GM19324 (cell line): ENCODE measurements around the gene NFKBIB.
"Not testable (repeated sequence)": the region's sequence is repeated elsewhere in the genome, so short reads cannot be mapped to it uniquely, and the experiment has no call there.

Experiments
- ATAC-seq: cut with Tn5 transposase; IDR thresholded peaks from one replicate; pipeline ENCODE4 v1.9.1; 2021; ENCODE audit warnings: mild to moderate bottlenecking, moderate library complexity; ENCODE audit not compliant: unreplicated experiment, low FRiP score

Gene NFKBIB

GRCh38 chr19:38924388-38924787 is 24.6 kb downstream of the NFKBIB start:
- no peak for ATAC-seq

GRCh38 chr19:38928391-38929001 is 28.7 kb downstream of the NFKBIB start:
- ATAC-seq: no peak

DNA sequence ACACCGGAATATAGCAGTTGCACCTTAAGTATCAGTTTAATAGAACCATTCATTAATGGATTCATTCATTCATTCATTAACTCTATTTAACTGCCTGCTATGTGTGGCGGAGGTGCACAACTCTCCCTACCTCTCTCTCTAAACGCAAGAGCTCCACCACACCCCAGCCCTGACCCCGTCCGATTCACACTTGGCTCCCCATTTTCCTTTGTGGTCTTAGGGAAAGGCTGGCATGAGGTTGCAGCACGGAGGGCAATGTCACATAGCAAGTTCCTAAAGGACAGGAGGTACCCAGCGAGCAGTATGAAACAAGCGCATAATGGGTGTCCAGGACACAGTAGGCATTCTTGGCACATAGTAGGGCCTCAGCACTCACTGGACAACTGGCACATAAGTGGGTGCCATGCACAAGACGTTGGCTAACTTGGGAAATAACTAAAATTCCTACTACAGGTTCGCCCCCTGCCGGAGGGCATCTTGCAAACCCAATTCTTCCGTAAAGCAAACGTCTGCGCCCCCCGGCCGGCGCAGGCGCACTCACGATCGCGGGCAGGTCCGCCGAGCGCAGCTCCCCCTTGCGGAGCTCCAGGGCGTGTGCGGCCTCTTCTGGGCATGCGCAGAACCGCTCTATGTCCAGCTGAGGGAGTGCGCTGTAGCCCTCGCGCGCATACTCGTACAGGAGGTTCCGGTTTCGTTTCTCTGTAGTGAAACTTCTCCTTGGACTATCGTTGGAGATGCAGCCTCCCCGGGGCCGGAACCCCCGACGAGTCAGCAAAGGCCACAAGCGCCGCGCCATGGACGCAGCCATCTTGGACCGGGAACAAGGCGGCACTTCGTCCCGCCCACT is 30.4 kb downstream of the NFKBIB start, which contains the start of gene SARS2:
SARS2 (minus strand) TSS at position 835 of the 847 bp plus-strand sequence; CDS start at position 808, 27 bp downstream.
- peak; percentile 86 for ATAC-seq

DNA sequence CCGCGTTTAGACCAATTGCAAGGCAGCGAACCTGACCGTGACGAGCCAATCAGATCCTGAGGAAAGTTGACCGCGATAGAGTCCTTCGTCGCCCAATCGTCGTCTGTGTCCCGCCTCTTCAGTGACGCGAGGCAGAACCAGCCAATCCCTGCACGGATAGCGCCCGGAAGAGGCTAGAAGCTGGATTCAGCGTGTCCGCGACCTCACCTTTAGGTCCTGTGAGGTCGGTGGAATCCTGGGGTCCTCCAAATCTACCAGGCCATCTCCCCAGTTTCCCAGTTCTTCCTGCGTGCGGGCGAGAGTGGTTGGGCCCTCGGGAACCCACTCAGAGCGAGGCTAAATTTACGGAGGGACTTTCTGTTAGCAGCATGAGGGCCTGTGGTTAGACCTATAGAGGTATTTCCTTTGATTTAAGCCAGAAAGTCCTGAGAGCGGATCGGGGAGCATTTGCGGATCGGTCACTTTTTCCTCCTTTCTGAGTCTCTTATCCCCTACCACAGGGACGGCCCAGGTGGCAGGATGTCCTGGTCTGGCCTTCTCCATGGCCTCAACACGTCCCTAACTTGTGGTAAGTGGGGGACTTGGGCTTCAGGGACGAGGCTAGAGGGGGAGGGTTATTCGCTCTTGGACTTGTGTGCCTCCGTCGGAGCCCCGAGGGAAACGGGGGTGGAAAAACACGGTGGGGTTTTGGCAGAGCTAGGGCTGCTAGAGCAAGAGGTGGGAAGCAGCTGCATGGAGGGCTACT is 31.2 kb downstream of the NFKBIB start, which contains the start of gene MRPS12:
MRPS12 (plus strand) TSS at position 169 of the 745 bp plus-strand sequence; CDS start at position 520, 351 bp downstream.
- peak; percentile 96 for ATAC-seq

GRCh38 chr19:38931521-38931793 is 31.7 kb downstream of the NFKBIB start:
- no peak for ATAC-seq

GRCh38 chr19:38932425-38933179 is 32.8 kb downstream of the NFKBIB start:
- ATAC-seq: no peak

DNA sequence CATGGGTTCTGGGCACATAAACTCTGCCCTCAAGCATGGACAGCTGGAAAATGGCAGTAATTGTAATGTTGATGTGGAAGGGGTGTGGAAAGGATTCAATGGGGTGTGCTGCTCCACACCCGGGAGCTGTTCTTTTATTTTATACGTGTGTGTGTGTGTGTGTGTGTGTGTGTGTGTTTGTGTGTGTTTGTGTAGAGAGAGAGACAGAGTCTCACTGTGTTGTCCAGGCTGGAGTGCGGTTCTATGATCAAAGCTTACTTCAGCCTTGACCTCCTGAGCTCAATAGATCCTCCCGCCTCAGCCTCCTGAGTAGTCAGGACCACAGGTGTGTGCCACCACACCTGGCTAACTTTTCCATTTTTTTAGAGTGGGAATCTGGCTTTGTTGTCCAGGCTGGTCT is 33.8 kb downstream of the NFKBIB start:
- ATAC-seq: no peak

DNA sequence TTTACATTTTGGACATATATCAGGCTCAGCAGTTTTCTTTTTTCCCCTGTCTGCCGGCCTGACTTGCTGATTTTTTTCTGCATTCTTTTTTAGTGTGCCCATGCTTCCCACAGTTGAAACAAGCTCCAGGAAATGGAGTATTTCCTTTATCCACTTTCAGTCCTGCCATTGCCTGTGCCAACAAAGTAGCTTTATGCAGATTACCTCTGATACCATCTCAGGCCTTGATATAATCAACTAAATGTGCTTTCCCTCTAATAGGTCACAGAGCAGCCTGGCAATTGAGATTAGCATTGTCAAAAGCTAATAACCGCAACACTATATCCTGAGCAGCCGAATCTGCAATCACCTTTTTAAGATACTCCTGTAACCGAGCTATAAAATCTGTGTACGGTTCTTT is 40.2 kb downstream of the NFKBIB start:
- ATAC-seq: no peak

DNA sequence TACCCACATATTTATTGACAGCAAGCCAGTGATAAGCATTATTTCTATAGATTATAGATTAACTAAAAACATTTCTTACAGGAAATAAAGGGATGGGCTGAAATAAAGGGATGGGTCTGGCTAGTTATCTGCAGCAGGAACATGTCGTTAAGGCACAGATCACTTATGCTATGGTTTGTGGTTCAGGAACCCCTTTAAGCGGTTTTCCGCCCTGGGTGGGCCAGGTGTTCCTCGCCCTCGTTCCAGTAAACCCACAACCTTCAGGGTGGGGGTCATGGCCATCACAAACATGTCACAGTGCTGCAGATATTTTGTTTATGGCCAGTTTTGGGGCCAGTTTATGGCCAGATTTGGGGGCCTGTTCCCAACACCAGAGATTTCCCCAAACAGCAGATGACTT is 41.7 kb downstream of the NFKBIB start:
- not testable (repeated sequence) for ATAC-seq

DNA sequence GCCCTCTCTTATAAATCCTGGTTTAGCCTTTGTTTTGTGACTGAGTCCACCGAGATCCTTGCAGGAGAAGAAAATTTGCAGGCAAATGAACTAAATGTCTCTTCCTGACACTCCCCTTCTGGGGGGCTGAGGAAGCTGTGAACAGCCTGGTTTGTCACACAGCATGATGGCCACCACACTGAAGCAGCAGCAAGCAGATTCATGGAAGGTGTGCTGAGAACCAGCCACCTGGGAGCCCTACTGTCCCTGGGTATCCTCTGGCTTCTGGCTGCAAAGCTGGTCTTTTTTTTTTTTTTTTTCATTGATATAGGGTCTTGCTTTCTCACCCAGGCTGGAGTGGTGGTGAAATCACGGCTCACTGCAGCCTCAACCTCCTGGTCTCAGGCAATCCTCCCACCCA is 42.2 kb downstream of the NFKBIB start:
- no peak for ATAC-seq

GRCh38 chr19:38942471-38943181 is 42.9 kb downstream of the NFKBIB start:
- ATAC-seq: no peak

DNA sequence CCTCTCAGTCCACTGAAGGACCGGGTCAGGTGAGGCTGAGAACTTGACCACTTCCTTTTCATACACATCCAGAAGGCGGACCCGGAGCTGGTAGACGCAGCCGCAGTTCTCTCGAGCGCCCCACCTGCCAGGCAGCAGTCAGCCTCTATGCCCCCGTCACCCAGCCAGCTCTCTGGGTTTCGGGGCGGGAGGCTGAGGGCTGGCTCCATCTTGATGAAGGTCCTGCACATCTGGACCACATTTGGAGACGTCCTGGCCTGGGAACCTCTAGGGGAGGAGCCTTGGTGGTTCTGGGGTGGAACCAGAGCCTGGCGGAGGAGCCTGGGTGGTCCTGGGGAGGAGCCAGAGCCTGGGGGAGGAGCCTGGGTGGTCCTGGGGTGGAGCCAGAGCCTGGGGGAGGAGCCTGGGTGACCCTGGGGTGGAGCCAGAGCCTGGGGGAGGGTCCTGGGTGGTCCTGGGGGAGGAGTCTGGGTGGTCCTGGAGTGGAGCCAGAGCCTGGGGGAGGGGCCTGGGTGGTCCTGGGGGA is 45.3 kb downstream of the NFKBIB start:
- ATAC-seq: no peak

DNA sequence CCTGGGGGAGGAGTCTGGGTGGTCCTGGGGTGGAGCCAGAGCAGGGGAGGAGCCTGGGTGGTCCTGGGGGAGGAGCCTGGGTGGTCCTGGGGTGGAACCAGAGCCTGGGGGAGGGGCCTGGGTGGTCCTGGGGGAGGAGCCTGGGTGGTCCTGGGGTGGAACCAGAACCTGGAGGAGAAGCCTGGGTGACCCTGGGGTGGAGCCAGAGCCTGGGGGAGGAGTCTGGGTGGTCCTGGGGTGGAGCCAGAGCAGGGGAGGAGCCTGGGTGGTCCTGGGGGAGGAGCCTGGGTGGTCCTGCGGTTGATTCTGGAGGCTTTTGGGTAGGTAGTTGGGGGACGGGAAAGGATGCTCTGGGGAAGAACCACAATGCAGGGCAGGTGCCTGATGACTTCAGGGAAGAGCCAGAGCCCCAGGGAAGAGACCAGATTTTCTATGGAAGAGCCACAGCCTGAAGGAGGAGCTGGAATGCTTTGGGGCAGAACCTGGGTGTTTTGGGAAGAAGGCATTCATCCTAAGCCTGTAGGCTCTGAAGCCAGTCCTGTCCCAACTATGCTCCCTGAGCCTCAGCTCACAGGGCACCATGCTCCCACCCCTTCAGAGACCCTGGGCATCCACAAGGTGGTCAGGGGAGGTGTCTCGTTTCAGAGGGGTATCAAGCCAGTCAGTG is 45.9 kb downstream of the NFKBIB start:
- ATAC-seq: no peak

- ATAC-seq: no peak
These were observed 46.7 kb downstream of the NFKBIB start for GRCh38 chr19:38946229-38947010.

GRCh38 chr19:38949580-38950367 is 50.0 kb downstream of the NFKBIB start:
- ATAC-seq: no peak

DNA sequence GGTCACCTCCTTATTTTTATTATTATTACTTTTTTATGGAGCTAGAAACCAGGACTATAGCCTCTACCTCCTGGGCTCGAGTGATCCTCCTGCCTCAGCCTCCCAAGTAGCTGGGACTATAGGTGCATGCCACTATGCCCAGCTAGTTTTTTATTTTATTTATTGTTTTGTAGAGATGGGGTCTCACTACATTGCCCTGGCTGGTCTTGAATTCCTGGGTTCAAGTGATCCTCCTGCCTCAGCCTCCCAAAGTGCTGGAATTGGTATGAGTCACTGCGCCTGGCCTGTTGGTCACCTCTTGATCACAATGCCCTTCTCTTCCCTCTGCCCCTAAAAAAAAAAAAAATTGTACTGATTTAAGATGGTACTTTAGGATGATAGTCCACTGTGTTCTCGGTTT is 51.4 kb downstream of the NFKBIB start:
- ATAC-seq: no peak

DNA sequence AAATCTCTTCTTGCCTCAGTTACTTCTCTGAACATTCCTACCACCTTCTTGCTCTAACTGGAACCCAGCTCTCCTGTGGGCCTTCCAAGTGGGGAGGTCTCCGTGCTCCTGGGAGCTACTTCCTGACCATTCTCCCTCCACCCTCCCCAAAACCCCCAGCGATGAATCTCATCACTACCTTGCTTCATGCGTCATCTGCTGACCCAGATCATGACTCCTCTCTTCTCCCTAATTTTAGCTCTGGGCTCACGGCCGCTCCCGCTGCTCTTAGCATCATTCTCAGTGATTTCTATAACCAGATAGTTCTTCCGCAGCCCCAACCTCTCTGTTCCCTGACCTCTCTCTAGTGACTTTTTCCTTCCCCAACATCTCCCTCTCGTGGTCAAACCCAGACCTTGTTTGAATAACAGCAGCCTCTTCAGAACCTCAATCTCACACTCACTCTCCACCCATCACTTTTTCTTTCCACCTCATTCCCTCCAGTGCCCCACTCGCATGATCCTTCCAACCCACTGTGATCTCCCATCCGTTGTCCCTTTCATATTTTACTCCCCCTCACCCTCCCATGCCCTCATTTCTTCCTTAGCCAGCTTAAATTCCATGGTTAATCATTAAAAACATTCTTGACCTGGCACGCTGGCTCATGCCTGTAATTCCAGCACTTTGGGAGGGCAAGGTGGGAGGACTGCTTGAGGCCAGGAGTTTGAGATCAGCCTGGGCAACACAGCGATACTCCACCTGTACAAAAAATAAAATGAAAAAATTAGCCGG is 52.8 kb downstream of the NFKBIB start:
- ATAC-seq: no peak
